CD4-positive, alpha-beta memory T cell (primary cell): Measurements from ENCODE around the gene DYRK3. TPM values are rescaled to one million over a fixed set of nuclear protein-coding genes. Genes with fewer than 3 reads are reported as not detected.
A peak's percentile ranks its signal among the peaks of the same experiment; 100 is the strongest.

Experiments used
- CTCF ChIA-PET: fragments of 350-600 bp; sonication (Branson Sonifier 250); formaldehyde crosslinking; loops from one replicate; lab custom pipeline; 2021; ENCODE audit warnings: inconsistent platforms; ENCODE audit not compliant: partially characterized antibody; lab: Charles Lee
- POLR2A ChIA-PET: fragments of 350-600 bp; sonication (Branson Sonifier 250); formaldehyde crosslinking; loops from one replicate; lab custom pipeline; 2021; ENCODE audit not compliant: partially characterized antibody; lab: Charles Lee
- DNase-seq, 5 donors: peaks; one replicate each; pipeline versions ENCODE4 v3.0.0 to v3.0.0-alpha.2; 2020 to 2022; ENCODE audit warnings: mixed read lengths in 1 of 5
- H3K27ac ChIP-seq: one replicate; pipeline ENCODE4 v1.7.0; 2013; ENCODE audit warnings: low read depth, low read length
- H3K27me3 ChIP-seq: 2 replicates; pipeline ENCODE4 v1.7.0; 2013; ENCODE audit warnings: mild to moderate bottlenecking, low read length, moderate library complexity; ENCODE audit not compliant: insufficient read depth
- H3K36me3 ChIP-seq: 2 replicates; pipeline ENCODE4 v1.7.0; 2013; ENCODE audit warnings: mild to moderate bottlenecking, low read length, moderate library complexity; ENCODE audit not compliant: insufficient read depth
- H3K4me1 ChIP-seq: 2 replicates; pipeline ENCODE4 v1.7.0; 2013; ENCODE audit warnings: mild to moderate bottlenecking, low read length, moderate library complexity; ENCODE audit not compliant: insufficient read depth
- H3K4me3 ChIP-seq, 2 donors: one replicate each; pipeline ENCODE4 v1.7.0; 2013; ENCODE audit warnings: low read length in 2 of 2, mild to moderate bottlenecking in 1 of 2
- H3K9me3 ChIP-seq, 2 donors: one replicate each; pipeline ENCODE4 v1.7.0; 2013; ENCODE audit warnings: low read length in 2 of 2, control low read depth in 1 of 2; ENCODE audit not compliant: control insufficient read depth in 1 of 2
- H3K27ac Mint-ChIP-seq, 7 donors: one replicate each; pipeline ENCODE4 v1.8.0; 2020 to 2021; ENCODE audit warnings: mixed read lengths in 7 of 7, mild to moderate bottlenecking in 6 of 7, inconsistent platforms in 3 of 7, moderate library complexity in 3 of 7
- H3K27me3 Mint-ChIP-seq, 2 donors: one replicate each; pipeline ENCODE4 v1.8.0; 2020 to 2021; ENCODE audit warnings: mixed read lengths in 2 of 2
- H3K36me3 Mint-ChIP-seq, 2 donors: one replicate each; pipeline ENCODE4 v1.8.0; 2020 to 2021; ENCODE audit warnings: mixed read lengths in 2 of 2, inconsistent platforms in 1 of 2, mild to moderate bottlenecking in 1 of 2
- H3K4me1 Mint-ChIP-seq, 4 donors: one replicate each; pipeline ENCODE4 v1.8.0; 2020 to 2021; ENCODE audit warnings: mixed read lengths in 4 of 4, mild to moderate bottlenecking in 1 of 4
- H3K4me3 Mint-ChIP-seq, 8 donors: one replicate each; pipeline ENCODE4 v1.8.0; 2020 to 2021; ENCODE audit warnings: mixed read lengths in 8 of 8, mild to moderate bottlenecking in 7 of 8, moderate library complexity in 6 of 8, inconsistent platforms in 3 of 8
- H3K9me3 Mint-ChIP-seq, 8 donors: one replicate each; pipeline ENCODE4 v1.8.0; 2020 to 2021; ENCODE audit warnings: mixed read lengths in 8 of 8, mild to moderate bottlenecking in 5 of 8, inconsistent platforms in 3 of 8, moderate library complexity in 1 of 8
- intact Hi-C: fragments of 100-400 bp; cut with micrococcal nuclease; formaldehyde crosslinking; loops from one replicate; pipeline ENCODE4 v1.15.1; 2023
- polyA plus RNA-seq, 2 donors: library from polyadenylated mRNA; unstranded; fragments of 300-500 nt; fragmentation: Illumina TruSeq; gene quantifications; one replicate each; pipeline ENCODE4 v1.2.3, GENCODE V29; 2021
- total RNA-seq, 2 experiments: library from RNA; stranded (reverse); gene quantifications; one replicate each; pipeline ENCODE4 v1.2.3, GENCODE V29; 2021

Gene DYRK3
- 1 to 10 TPM in 1 of 2 experiments, under 1 TPM in 1; 0.78 to 1.2 TPM for total RNA-seq
- under 1 TPM in 1 of 2 donors, not detected in 1; 0.22 TPM for polyA plus RNA-seq

DNA sequence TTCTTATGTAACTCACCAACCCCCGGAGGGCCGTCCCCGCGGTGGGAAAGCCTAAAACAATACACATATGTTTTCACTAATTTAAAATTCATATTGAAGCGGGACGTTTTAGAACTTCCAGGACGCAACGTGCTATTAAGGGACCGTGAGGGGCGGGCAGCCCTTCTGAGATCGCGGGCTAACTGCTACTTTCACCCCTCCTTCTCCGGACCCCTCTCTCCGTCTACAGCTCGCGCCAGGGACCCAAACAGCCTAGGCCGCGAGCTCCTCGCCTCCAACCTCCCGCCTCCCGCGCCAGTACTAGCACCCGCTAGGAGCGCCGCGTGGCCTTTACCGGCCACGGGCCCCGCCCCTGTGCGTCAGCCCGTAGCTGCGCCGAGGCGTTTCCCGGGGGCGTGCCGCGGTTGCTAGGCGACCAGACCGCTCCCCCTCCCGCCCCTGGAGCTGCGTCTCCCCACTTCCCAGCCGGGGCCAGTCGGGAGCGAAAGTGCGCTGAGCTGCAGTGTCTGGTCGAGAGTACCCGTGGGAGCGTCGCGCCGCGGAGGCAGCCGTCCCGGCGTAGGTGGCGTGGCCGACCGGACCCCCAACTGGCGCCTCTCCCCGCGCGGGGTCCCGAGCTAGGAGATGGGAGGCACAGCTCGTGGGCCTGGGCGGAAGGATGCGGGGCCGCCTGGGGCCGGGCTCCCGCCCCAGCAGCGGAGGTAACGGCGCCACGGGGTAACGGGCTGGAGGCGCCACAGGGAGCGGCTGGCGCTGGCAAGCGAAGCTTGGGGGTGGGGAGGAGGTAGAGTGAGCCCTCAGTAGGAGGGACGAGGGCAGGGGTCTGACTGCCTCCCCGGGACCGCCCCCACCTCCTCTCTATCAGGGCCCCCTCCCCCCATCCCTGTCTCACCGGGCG lies at the start of gene DYRK3:
TSS of gene DYRK3 (plus strand) at position 457 of the 898 bp plus-strand sequence. CDS start at position 625, 168 bp downstream.
- ChIA-PET CTCF (interaction anchor here (0.8 to 9.9 kb wide), 31 partner anchors 9 to 368 kb away, joined by 3 to 274 read pairs (median 4); partner anchors contain the start of genes EIF2D, IKBKE and MAPKAPK2), POLR2A (interaction anchor here (0.6 to 2.4 kb wide), 15 partner anchors 13 to 346 kb away, joined by 3 to 19 read pairs (median 3); partner anchors contain the start of genes EIF2D, FCMR and RASSF5)
- no peaks in the 10 kb centered on the region for H3K27me3 ChIP-seq
- intact Hi-C loops: loop anchor here (1.0 to 10.0 kb wide), 5 partner anchors 23 to 439 kb away; partner anchors contain the start of gene EIF2D
- H3K4me1 ChIP-seq: peaks cover 15% of the 10 kb centered on the region
- peak within 1 kb of the TSS; percentile 87 to 96 (median 90) for H3K4me3 Mint-ChIP-seq
- H3K27ac ChIP-seq: peak within 1 kb of the TSS; percentile 48
- DNase-seq: peak; percentile 84 to 91 (median 87)
- no peaks in the 10 kb centered on the region for H3K9me3 Mint-ChIP-seq
- H3K36me3 ChIP-seq: no peaks in the 10 kb centered on the region
- peak within 1 kb of the TSS; percentile 85 to 96 (median 95) for H3K27ac Mint-ChIP-seq
- H3K4me3 ChIP-seq: peak within 1 kb of the TSS; percentile 37 to 87
- peaks cover 8 to 26% (median 13%) of the 10 kb centered on the region in 4 donors for H3K4me1 Mint-ChIP-seq
- no peaks in the 10 kb centered on the region for H3K9me3 ChIP-seq
- no peaks in the 10 kb centered on the region for H3K36me3 Mint-ChIP-seq
- peaks cover 4 to 7% of the 10 kb centered on the region in 2 donors for H3K27me3 Mint-ChIP-seq

GRCh38 chr1:206586501-206587445 lies 48.6 kb upstream of the DYRK3 start:
- POLR2A ChIA-PET: interaction anchor here (0.9 to 19.2 kb wide), 3 partner anchors 27 to 79 kb away, joined by 3 to 786 read pairs (median 3); partner anchors contain the start of gene RASSF5
- H3K36me3 Mint-ChIP-seq: peaks cover 35 to 87% of the 10 kb centered on the region in 2 donors

DNA sequence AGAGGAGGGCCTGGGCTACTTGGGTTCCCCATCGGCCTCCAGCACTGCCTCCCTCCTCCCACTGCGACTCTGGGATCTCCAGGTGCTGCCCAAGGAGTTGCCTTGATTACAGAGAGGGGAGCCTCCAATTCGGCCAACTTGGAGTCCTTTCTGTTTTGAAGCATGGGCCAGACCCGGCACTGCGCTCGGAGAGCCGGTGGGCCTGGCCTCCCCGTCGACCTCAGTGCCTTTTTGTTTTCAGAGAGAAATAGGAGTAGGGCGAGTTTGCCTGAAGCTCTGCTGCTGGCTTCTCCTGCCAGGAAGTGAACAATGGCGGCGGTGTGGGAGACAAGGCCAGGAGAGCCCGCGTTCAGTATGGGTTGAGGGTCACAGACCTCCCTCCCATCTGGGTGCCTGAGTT lies 47.4 kb upstream of the DYRK3 start:
- ChIA-PET CTCF (interaction anchor here (2.0 to 18.9 kb wide), 4 partner anchors 8 to 44 kb away, joined by 9 to 550 read pairs (median 227); no protein-coding TSS in a partner anchor), POLR2A (interaction anchor here (0.9 to 19.2 kb wide), 4 partner anchors 11 to 81 kb away, joined by 3 to 786 read pairs (median 4); partner anchors contain the start of gene RASSF5)
- H3K36me3 Mint-ChIP-seq: peaks cover 43 to 91% of the 10 kb centered on the region in 2 donors
- peak overlapping the region in 5 of 7 donors; percentile 20 to 94 (median 59) for H3K27ac Mint-ChIP-seq
- H3K4me1 Mint-ChIP-seq: peaks cover 36 to 73% (median 43%) of the 10 kb centered on the region in 4 donors
- H3K4me3 ChIP-seq: no peak overlapping the region
- no peaks in the 10 kb centered on the region for H3K27me3 Mint-ChIP-seq
- intact Hi-C loops: no loop called here
- peaks cover 81% of the 10 kb centered on the region for H3K36me3 ChIP-seq
- H3K9me3 ChIP-seq: no peaks in the 10 kb centered on the region
- DNase-seq: no peak
- no peaks in the 10 kb centered on the region for H3K9me3 Mint-ChIP-seq
- no peaks in the 10 kb centered on the region for H3K27me3 ChIP-seq
- no peak overlapping the region for H3K4me3 Mint-ChIP-seq
- H3K27ac ChIP-seq: no peak overlapping the region
- peaks cover 53% of the 10 kb centered on the region for H3K4me1 ChIP-seq

More at GRCh38 chr1:206586501-206587445, 48.6 kb upstream of the DYRK3 start:
- peak overlapping the region in 6 of 7 donors; percentile 59 to 93 (median 76) for H3K27ac Mint-ChIP-seq
- peaks cover 45 to 75% (median 53%) of the 10 kb centered on the region in 4 donors for H3K4me1 Mint-ChIP-seq
- peaks cover 77% of the 10 kb centered on the region for H3K36me3 ChIP-seq
- no peaks in the 10 kb centered on the region for H3K9me3 Mint-ChIP-seq
- no peaks in the 10 kb centered on the region for H3K9me3 ChIP-seq
- no peak overlapping the region for H3K4me3 Mint-ChIP-seq
- intact Hi-C loops: no loop called here
- CTCF ChIA-PET: interaction anchor here (1.1 to 18.9 kb wide), 9 partner anchors 13 to 125 kb away, joined by 3 to 550 read pairs (median 24); partner anchors contain the start of gene EIF2D
- H3K27me3 ChIP-seq: no peaks in the 10 kb centered on the region
- no peaks in the 10 kb centered on the region for H3K27me3 Mint-ChIP-seq
- H3K27ac ChIP-seq: no peak overlapping the region
- no peak for DNase-seq
- H3K4me1 ChIP-seq: peaks cover 65% of the 10 kb centered on the region
- no peak overlapping the region for H3K4me3 ChIP-seq

- ChIA-PET CTCF (interaction anchor here (1.4 to 18.9 kb wide), 5 partner anchors 9 to 99 kb away, joined by 3 to 550 read pairs (median 226); no protein-coding TSS in a partner anchor), POLR2A (interaction anchor here (1.1 to 19.2 kb wide), 2 partner anchors 10 to 28 kb away, joined by 5 to 786 read pairs; no protein-coding TSS in a partner anchor)
- no peaks in the 10 kb centered on the region for H3K9me3 ChIP-seq
- intact Hi-C loops: no loop called here
- no peak overlapping the region for H3K4me3 ChIP-seq
- H3K27me3 ChIP-seq: no peaks in the 10 kb centered on the region
- Mint-ChIP-seq H3K36me3 (peaks cover 45 to 89% of the 10 kb centered on the region in 2 donors), H3K27me3 (no peaks in the 10 kb centered on the region), H3K9me3 (no peaks in the 10 kb centered on the region), H3K27ac (peak overlapping the region; percentile 53 to 94 (median 85)), H3K4me1 (peaks cover 30 to 67% (median 37%) of the 10 kb centered on the region in 4 donors), H3K4me3 (no peak overlapping the region)
- no peak for DNase-seq
- peak overlapping the region; percentile 23 for H3K27ac ChIP-seq
- H3K4me1 ChIP-seq: peaks cover 48% of the 10 kb centered on the region
- peaks cover 81% of the 10 kb centered on the region for H3K36me3 ChIP-seq
Measured at GRCh38 chr1:206588492-206588891, 46.8 kb upstream of the DYRK3 start.

DNA sequence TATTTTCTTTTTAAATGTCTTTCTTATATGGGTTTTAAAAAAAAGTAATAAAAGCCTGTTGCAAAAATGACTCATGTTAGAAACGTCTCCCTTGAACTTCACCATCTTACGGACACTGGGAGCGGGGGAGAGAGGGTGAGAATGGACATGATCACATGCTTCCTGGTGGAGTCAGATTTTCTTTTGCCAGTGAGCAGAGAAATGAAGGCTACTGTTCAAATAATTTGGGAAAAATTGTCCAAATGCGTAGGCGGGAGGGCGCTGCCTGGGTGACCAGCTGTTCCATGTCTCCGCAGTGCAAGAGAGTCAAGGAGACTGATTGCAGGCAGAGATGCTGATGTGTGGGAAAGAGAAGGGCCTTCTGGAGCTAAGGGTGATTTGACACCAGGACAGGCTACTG lies 46.1 kb upstream of the DYRK3 start:
- Mint-ChIP-seq H3K4me3 (peak overlapping the region in 3 of 8 donors; percentile 12 to 39 (median 36)), H3K36me3 (peaks cover 45 to 86% of the 10 kb centered on the region in 2 donors), H3K4me1 (peaks cover 27 to 62% (median 32%) of the 10 kb centered on the region in 4 donors), H3K9me3 (no peaks in the 10 kb centered on the region), H3K27ac (peak overlapping the region; percentile 71 to 94 (median 90)), H3K27me3 (no peaks in the 10 kb centered on the region)
- H3K27me3 ChIP-seq: no peaks in the 10 kb centered on the region
- peaks cover 40% of the 10 kb centered on the region for H3K4me1 ChIP-seq
- H3K9me3 ChIP-seq: no peaks in the 10 kb centered on the region
- POLR2A ChIA-PET: interaction anchor here (0.9 to 19.2 kb wide), 2 partner anchors 8 to 29 kb away, joined by 3 to 786 read pairs; no protein-coding TSS in a partner anchor
- intact Hi-C loops: no loop called here
- peak overlapping the region; percentile 44 for H3K27ac ChIP-seq
- no peak overlapping the region for H3K4me3 ChIP-seq
- no peak for DNase-seq
- H3K36me3 ChIP-seq: peaks cover 81% of the 10 kb centered on the region
- CTCF ChIA-PET: interaction anchor here (1.4 to 18.9 kb wide), 5 partner anchors 10 to 99 kb away, joined by 3 to 550 read pairs (median 226); no protein-coding TSS in a partner anchor
